HepG2 (cell line): ENCODE data around the gene DHRS4L2. TPM values are rescaled to one million over a fixed set of nuclear protein-coding genes. Genes with fewer than 3 reads are reported as not detected.

ENCODE experiments used
- AGO2 ChIP-seq: fragments of 200-400 bp; formaldehyde crosslinking; optimal IDR thresholded peaks from 2 replicates; pipeline ENCODE3; 2017; ENCODE audit warnings: mild to moderate bottlenecking, low read depth, low read length, moderate library complexity
- HMG20A ChIP-seq: IDR thresholded peaks from 2 replicates; pipeline ENCODE4 v1.6.1; 2016; ENCODE audit warnings: borderline replicate concordance
- KLF16 ChIP-seq, 2 experiments: sonication (generic) in 1 of 2; formaldehyde crosslinking in 1 of 2; IDR thresholded peaks; 2 replicates each; pipeline versions ENCODE4 v1.6.1 to v1.8.0; 2016 to 2023; ENCODE audit warnings: missing genetic modification reagents in 2 of 2, missing compliant biosample characterization in 1 of 2
- MED1 ChIP-seq: sonication (generic); formaldehyde crosslinking; IDR thresholded peaks from 2 replicates; pipeline ENCODE4 v1.4.0; 2020; ENCODE audit warnings: missing genetic modification reagents
- MEIS1 ChIP-seq: sonication (generic); formaldehyde crosslinking; IDR thresholded peaks from 2 replicates; pipeline ENCODE4 v1.9.0; 2021; ENCODE audit warnings: mild to moderate bottlenecking, missing genetic modification reagents, moderate library complexity, borderline replicate concordance
- RNF2 ChIP-seq: fragments of 450-650 bp; conservative IDR thresholded peaks from 2 replicates; pipeline ENCODE4 v1.6.1; 2016; ENCODE audit warnings: low read depth
- TSC22D2 ChIP-seq: sonication (generic); formaldehyde crosslinking; IDR thresholded peaks from 2 replicates; pipeline ENCODE4 v1.5.1; 2020; ENCODE audit warnings: missing genetic modification reagents, mild to moderate bottlenecking, borderline replicate concordance
- ZBTB14 ChIP-seq: sonication (generic); formaldehyde crosslinking; IDR thresholded peaks from 2 replicates; pipeline ENCODE4 v1.4.0; 2020; ENCODE audit warnings: missing genetic modification reagents
- ZNF44 ChIP-seq: sonication (generic); formaldehyde crosslinking; IDR thresholded peaks from 2 replicates; pipeline ENCODE4 v1.5.1; 2020; ENCODE audit warnings: mild to moderate bottlenecking, missing genetic modification reagents
- ZNF839 ChIP-seq: sonication (generic); formaldehyde crosslinking; IDR thresholded peaks from 2 replicates; pipeline ENCODE4 v1.4.0; 2020; ENCODE audit warnings: missing genetic modification reagents, mild to moderate bottlenecking, borderline replicate concordance
- polyA plus RNA-seq, 8 experiments: library from polyadenylated mRNA; depleted of rRNA in 3 of 8; stranded (reverse) in 7 of 8; unstranded in 1 of 8; fragments of >200 nt; fragmentation: Illumina TruSeq in 4 of 8; extraction: Trizol in 4 of 8; gene quantifications; 2 replicates each; pipeline versions ENCODE4 v1.2.1 to v1.2.3, GENCODE V29; 2011 to 2016; ENCODE audit warnings: low read depth in 4 of 8, missing spikeins in 1 of 8, mixed read lengths in 1 of 8; ENCODE audit not compliant: insufficient read depth in 1 of 8
- total RNA-seq, 5 experiments: library from RNA; depleted of rRNA; stranded (reverse); fragments of >200 nt; fragmentation: Illumina TruSeq; extraction: Trizol; gene quantifications; 2 replicates each; pipeline ENCODE4 v1.2.3, GENCODE V29; 2016; ENCODE audit warnings: low read depth in 1 of 5
- TF ChIP-seq, protein P1 (sequence below): sonication (generic); formaldehyde crosslinking; IDR thresholded peaks from 2 replicates; pipeline ENCODE4 v1.4.0; 2020; ENCODE audit warnings: missing genetic modification reagents
- TF ChIP-seq, protein P2 (sequence below): sonication (generic); formaldehyde crosslinking; IDR thresholded peaks from 2 replicates; pipeline ENCODE4 v1.5.0; 2020; ENCODE audit warnings: mild to moderate bottlenecking, missing genetic modification reagents
- TF ChIP-seq, protein P3 (sequence below): sonication (generic); formaldehyde crosslinking; IDR thresholded peaks from 2 replicates; pipeline ENCODE4 v1.4.0; 2020; ENCODE audit warnings: mild to moderate bottlenecking, missing genetic modification reagents
- TF ChIP-seq, protein P4 (sequence below): sonication (generic); formaldehyde crosslinking; IDR thresholded peaks from 2 replicates; pipeline ENCODE4 v1.8.0; 2022; ENCODE audit warnings: mild to moderate bottlenecking, missing genetic modification reagents, moderate library complexity
- TF ChIP-seq, protein P5 (sequence below): sonication (generic); formaldehyde crosslinking; IDR thresholded peaks from 2 replicates; pipeline ENCODE4 v1.5.0; 2020; ENCODE audit warnings: missing genetic modification reagents

Gene DHRS4L2
- total and polyA plus RNA-seq, 2 of the 13 experiments (the other 11 are each of a cell fraction or from before 2014, with no cell fraction given), result 24.7 to 38.2 TPM

DNA sequence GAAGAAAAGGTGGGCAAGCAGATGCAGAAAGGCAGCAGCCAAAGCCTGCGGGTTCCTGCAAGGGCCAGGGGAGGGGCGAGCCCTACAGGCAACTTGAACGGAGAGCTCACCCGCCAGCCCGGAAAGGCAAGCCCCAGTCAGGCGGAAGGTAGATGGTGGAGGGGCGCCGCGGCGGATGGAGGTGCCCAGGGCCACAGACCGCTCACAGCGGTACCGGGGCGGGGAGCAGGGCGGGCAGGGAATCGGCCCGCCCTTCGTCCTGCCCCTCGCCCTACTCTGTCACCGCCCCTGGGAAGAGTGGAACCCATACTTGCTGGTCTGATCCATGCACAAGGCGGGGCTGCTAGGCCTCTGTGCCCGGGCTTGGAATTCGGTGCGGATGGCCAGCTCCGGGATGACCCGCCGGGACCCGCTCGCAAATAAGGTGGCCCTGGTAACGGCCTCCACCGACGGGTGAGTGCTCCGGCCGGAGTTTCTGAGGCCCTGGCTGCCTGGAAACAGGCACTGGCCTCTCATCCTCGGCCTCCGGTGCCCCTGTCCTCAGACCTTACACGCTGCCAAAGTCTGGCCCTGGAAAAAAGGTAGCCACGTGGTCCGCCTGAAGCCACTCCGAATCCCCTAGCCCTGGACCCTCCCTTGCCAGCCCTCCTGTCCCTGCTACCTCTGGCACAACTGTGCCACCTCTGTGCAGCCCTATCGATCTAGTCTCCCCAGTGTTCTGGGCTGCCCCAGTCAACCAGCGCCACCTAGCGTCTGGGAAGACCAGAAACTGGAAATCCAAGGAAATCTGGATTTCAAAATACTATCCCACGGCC lies 35.1 kb upstream of the DHRS4L2 start, which contains the start of gene DHRS4 (continued):
- TF ChIP-seq TSC22D2 (CRISPR knock-in tag) (peak; percentile 94; the same call in 1 of the 2 replicates), KLF16 (CRISPR knock-in tag; IDR thresholded peaks at IDR 0.05) (peak in 1 of 2 experiments; percentile 97; a peak in 2 of 4 replicates), HMG20A (CRISPR knock-in tag) (peak; percentile 10; the same call in 1 of the 2 replicates), MED1 (CRISPR knock-in tag) (peak; percentile 84), ZBTB14 (CRISPR knock-in tag) (peak; percentile 55), MEIS1 (peak; percentile 98), AGO2 (peak; percentile 96), ZNF839 (CRISPR knock-in tag) (peak; percentile 97; the same call in 1 of the 2 replicates), RNF2 (no peak; the same call in none of the 2 replicates), ZNF44 (CRISPR knock-in tag) (peak; percentile 99)
- TF ChIP-seq, protein P1, sequence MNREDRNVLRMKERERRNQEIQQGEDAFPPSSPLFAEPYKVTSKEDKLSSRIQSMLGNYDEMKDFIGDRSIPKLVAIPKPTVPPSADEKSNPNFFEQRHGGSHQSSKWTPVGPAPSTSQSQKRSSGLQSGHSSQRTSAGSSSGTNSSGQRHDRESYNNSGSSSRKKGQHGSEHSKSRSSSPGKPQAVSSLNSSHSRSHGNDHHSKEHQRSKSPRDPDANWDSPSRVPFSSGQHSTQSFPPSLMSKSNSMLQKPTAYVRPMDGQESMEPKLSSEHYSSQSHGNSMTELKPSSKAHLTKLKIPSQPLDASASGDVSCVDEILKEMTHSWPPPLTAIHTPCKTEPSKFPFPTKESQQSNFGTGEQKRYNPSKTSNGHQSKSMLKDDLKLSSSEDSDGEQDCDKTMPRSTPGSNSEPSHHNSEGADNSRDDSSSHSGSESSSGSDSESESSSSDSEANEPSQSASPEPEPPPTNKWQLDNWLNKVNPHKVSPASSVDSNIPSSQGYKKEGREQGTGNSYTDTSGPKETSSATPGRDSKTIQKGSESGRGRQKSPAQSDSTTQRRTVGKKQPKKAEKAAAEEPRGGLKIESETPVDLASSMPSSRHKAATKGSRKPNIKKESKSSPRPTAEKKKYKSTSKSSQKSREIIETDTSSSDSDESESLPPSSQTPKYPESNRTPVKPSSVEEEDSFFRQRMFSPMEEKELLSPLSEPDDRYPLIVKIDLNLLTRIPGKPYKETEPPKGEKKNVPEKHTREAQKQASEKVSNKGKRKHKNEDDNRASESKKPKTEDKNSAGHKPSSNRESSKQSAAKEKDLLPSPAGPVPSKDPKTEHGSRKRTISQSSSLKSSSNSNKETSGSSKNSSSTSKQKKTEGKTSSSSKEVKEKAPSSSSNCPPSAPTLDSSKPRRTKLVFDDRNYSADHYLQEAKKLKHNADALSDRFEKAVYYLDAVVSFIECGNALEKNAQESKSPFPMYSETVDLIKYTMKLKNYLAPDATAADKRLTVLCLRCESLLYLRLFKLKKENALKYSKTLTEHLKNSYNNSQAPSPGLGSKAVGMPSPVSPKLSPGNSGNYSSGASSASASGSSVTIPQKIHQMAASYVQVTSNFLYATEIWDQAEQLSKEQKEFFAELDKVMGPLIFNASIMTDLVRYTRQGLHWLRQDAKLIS (CRISPR knock-in tag), result peak; percentile 85
- TF ChIP-seq, protein P2, sequence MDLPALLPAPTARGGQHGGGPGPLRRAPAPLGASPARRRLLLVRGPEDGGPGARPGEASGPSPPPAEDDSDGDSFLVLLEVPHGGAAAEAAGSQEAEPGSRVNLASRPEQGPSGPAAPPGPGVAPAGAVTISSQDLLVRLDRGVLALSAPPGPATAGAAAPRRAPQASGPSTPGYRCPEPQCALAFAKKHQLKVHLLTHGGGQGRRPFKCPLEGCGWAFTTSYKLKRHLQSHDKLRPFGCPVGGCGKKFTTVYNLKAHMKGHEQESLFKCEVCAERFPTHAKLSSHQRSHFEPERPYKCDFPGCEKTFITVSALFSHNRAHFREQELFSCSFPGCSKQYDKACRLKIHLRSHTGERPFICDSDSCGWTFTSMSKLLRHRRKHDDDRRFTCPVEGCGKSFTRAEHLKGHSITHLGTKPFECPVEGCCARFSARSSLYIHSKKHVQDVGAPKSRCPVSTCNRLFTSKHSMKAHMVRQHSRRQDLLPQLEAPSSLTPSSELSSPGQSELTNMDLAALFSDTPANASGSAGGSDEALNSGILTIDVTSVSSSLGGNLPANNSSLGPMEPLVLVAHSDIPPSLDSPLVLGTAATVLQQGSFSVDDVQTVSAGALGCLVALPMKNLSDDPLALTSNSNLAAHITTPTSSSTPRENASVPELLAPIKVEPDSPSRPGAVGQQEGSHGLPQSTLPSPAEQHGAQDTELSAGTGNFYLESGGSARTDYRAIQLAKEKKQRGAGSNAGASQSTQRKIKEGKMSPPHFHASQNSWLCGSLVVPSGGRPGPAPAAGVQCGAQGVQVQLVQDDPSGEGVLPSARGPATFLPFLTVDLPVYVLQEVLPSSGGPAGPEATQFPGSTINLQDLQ, result peak; percentile 98
- TF ChIP-seq, protein P3, sequence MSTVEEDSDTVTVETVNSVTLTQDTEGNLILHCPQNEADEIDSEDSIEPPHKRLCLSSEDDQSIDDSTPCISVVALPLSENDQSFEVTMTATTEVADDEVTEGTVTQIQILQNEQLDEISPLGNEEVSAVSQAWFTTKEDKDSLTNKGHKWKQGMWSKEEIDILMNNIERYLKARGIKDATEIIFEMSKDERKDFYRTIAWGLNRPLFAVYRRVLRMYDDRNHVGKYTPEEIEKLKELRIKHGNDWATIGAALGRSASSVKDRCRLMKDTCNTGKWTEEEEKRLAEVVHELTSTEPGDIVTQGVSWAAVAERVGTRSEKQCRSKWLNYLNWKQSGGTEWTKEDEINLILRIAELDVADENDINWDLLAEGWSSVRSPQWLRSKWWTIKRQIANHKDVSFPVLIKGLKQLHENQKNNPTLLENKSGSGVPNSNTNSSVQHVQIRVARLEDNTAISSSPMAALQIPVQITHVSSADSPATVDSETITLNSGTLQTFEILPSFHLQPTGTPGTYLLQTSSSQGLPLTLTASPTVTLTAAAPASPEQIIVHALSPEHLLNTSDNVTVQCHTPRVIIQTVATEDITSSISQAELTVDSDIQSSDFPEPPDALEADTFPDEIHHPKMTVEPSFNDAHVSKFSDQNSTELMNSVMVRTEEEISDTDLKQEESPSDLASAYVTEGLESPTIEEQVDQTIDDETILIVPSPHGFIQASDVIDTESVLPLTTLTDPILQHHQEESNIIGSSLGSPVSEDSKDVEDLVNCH (CRISPR knock-in tag), result no peak
- TF ChIP-seq, protein P4, sequence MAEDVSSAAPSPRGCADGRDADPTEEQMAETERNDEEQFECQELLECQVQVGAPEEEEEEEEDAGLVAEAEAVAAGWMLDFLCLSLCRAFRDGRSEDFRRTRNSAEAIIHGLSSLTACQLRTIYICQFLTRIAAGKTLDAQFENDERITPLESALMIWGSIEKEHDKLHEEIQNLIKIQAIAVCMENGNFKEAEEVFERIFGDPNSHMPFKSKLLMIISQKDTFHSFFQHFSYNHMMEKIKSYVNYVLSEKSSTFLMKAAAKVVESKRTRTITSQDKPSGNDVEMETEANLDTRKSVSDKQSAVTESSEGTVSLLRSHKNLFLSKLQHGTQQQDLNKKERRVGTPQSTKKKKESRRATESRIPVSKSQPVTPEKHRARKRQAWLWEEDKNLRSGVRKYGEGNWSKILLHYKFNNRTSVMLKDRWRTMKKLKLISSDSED (CRISPR knock-in tag), result no peak
- TF ChIP-seq, protein P5, sequence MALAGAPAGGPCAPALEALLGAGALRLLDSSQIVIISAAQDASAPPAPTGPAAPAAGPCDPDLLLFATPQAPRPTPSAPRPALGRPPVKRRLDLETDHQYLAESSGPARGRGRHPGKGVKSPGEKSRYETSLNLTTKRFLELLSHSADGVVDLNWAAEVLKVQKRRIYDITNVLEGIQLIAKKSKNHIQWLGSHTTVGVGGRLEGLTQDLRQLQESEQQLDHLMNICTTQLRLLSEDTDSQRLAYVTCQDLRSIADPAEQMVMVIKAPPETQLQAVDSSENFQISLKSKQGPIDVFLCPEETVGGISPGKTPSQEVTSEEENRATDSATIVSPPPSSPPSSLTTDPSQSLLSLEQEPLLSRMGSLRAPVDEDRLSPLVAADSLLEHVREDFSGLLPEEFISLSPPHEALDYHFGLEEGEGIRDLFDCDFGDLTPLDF, result peak; percentile 23; the same call in 1 of the 2 replicates
